ENCODE data around the gene PRKG2.

The PRKG2 gene

GRCh38 chr4:81153714-81154323 lies 61.2 kb downstream of the PRKG2 start:
- DNase-seq: peak in 2 of 3 experiments; percentile 71 to 78

GRCh38 chr4:81152839-81153713 lies 61.9 kb downstream of the PRKG2 start:
- peak in 2 of 3 experiments; percentile 44 to 55 for DNase-seq

GRCh38 chr4:81149976-81150375 lies 65.0 kb downstream of the PRKG2 start:
- DNase-seq: no peak

GRCh38 chr4:81148576-81148975 lies 66.4 kb downstream of the PRKG2 start:
- DNase-seq: no peak

GRCh38 chr4:81146466-81146865 lies 68.6 kb downstream of the PRKG2 start:
- DNase-seq: no peak

- DNase-seq: no peak
These were observed 71.8 kb downstream of the PRKG2 start for GRCh38 chr4:81143183-81143582.

- peak in 2 of 3 experiments; percentile 59 to 92 for DNase-seq
These were observed 72.3 kb downstream of the PRKG2 start for GRCh38 chr4:81142744-81143143.

- no peak for DNase-seq
These were observed 77.1 kb downstream of the PRKG2 start for GRCh38 chr4:81137894-81138293.

- no peak for DNase-seq
These were observed 77.6 kb downstream of the PRKG2 start for GRCh38 chr4:81137446-81137845.

GRCh38 chr4:81136161-81136905 lies 78.7 kb downstream of the PRKG2 start:
- DNase-seq: no peak

- DNase-seq: peak in 1 of 3 experiments; percentile 7
These were observed 79.5 kb downstream of the PRKG2 start for GRCh38 chr4:81135501-81135900.

GRCh38 chr4:81131563-81131962 lies 83.5 kb downstream of the PRKG2 start:
- no peak for DNase-seq

- DNase-seq: no peak
These were observed 84.0 kb downstream of the PRKG2 start for GRCh38 chr4:81131066-81131465.

GRCh38 chr4:81130569-81130968 lies 84.5 kb downstream of the PRKG2 start:
- DNase-seq: peak in 2 of 3 experiments; percentile 4 to 13

- no peak for DNase-seq
These were observed 95.0 kb downstream of the PRKG2 start for GRCh38 chr4:81120055-81120454.

GRCh38 chr4:81118086-81118485 lies 96.9 kb downstream of the PRKG2 start:
- no peak for DNase-seq

GRCh38 chr4:81116566-81116965 lies 98.5 kb downstream of the PRKG2 start:
- no peak for DNase-seq

GRCh38 chr4:81113024-81113423 lies 102.0 kb downstream of the PRKG2 start:
- no peak for DNase-seq

- no peak for DNase-seq
These were observed 105.7 kb downstream of the PRKG2 start for GRCh38 chr4:81109356-81109755.

- no peak for DNase-seq
These were observed 108.9 kb downstream of the PRKG2 start for GRCh38 chr4:81106150-81106549.

- no peak for DNase-seq
These were observed 112.9 kb downstream of the PRKG2 start for GRCh38 chr4:81102107-81102506.

- DNase-seq: no peak
These were observed 118.5 kb downstream of the PRKG2 start for GRCh38 chr4:81096566-81096965.

GRCh38 chr4:81095389-81095788 lies 119.6 kb downstream of the PRKG2 start:
- no peak for DNase-seq
